GM23338 (cell line): Measurements from ENCODE around the gene SMIM44. TPM values are rescaled to one million over a fixed set of nuclear protein-coding genes. Genes with fewer than 3 reads are reported as not detected.

Experiments used
- ATAC-seq: fragments of 200-7000 bp; cut with Tn5 transposase; 3 replicates; pipeline ENCODE4 v1.9.1; 2020
- DNase-seq: peaks from one replicate; pipeline ENCODE4 v3.0.0-alpha.2; 2015; ENCODE audit warnings: low spot score
- H2AFZ ChIP-seq: fragments of 200-600 bp; sonication (generic); 2 replicates; pipeline ENCODE4 v1.8.0; 2016; ENCODE audit warnings: antibody characterized with exemption, mild to moderate bottlenecking, moderate library complexity
- H3F3A ChIP-seq: fragments of 200-600 bp; sonication (generic); replicated peaks from 2 replicates; pipeline ENCODE4 v1.8.0; 2017; ENCODE audit warnings: antibody characterized with exemption, mixed run types, low read depth
- H3K27ac ChIP-seq: fragments of 200-600 bp; sonication (generic); 2 replicates; pipeline ENCODE4 v1.6.1; 2016; ENCODE audit warnings: low read depth
- H3K27me3 ChIP-seq: fragments of 200-600 bp; sonication (generic); 2 replicates; pipeline ENCODE4 v1.8.0; 2016; ENCODE audit warnings: mild to moderate bottlenecking, mixed run types, moderate library complexity; ENCODE audit not compliant: insufficient read depth
- H3K36me3 ChIP-seq: fragments of 200-600 bp; sonication (generic); 2 replicates; pipeline ENCODE4 v1.8.0; 2016; ENCODE audit warnings: mild to moderate bottlenecking; ENCODE audit not compliant: insufficient read depth
- H3K4me1 ChIP-seq: fragments of 200-600 bp; sonication (generic); 2 replicates; pipeline ENCODE4 v1.8.0; 2016; ENCODE audit warnings: mild to moderate bottlenecking, moderate library complexity; ENCODE audit not compliant: insufficient read depth
- H3K4me2 ChIP-seq: fragments of 200-600 bp; sonication (generic); 2 replicates; pipeline ENCODE4 v1.7.1; 2017; ENCODE audit warnings: mixed run types
- H3K4me3 ChIP-seq: fragments of 200-600 bp; sonication (generic); 2 replicates; pipeline ENCODE4 v1.6.1; 2016; ENCODE audit warnings: mixed run types
- H3K79me2 ChIP-seq: fragments of 200-600 bp; sonication (generic); replicated peaks from 2 replicates; pipeline ENCODE4 v1.8.0; 2017; ENCODE audit warnings: mild to moderate bottlenecking; ENCODE audit not compliant: insufficient read depth
- H3K9me2 ChIP-seq: fragments of 200-600 bp; sonication (generic); 2 replicates; pipeline ENCODE4 v1.8.0; 2017; ENCODE audit not compliant: insufficient read depth
- H4K20me1 ChIP-seq: fragments of 200-600 bp; sonication (generic); replicated peaks from 2 replicates; pipeline ENCODE4 v1.8.0; 2017; ENCODE audit warnings: mild to moderate bottlenecking; ENCODE audit not compliant: insufficient read depth
- H3K27ac Mint-ChIP-seq: 2 replicates; pipeline ENCODE4 v1.8.0; 2020; ENCODE audit warnings: inconsistent platforms, mild to moderate bottlenecking, moderate library complexity, mixed read lengths
- H3K27me3 Mint-ChIP-seq: 3 replicates; pipeline ENCODE4 v1.8.0; 2022; ENCODE audit warnings: low read depth, mild to moderate bottlenecking, moderate library complexity, mixed read lengths, inconsistent platforms; ENCODE audit not compliant: insufficient read depth, poor library complexity
- H3K36me3 Mint-ChIP-seq: 3 replicates; pipeline ENCODE4 v1.8.0; 2021; ENCODE audit warnings: low read depth, mild to moderate bottlenecking, inconsistent platforms, moderate library complexity, mixed read lengths
- H3K4me1 Mint-ChIP-seq: 3 replicates; pipeline ENCODE4 v1.8.0; 2020; ENCODE audit warnings: mild to moderate bottlenecking, inconsistent platforms, mixed read lengths
- H3K4me3 Mint-ChIP-seq: 3 replicates; pipeline ENCODE4 v1.8.0; 2021; ENCODE audit warnings: moderate library complexity, mild to moderate bottlenecking, inconsistent platforms, mixed read lengths
- H3K9me3 Mint-ChIP-seq: 3 replicates; pipeline ENCODE4 v1.8.0; 2020; ENCODE audit warnings: moderate library complexity, mild to moderate bottlenecking, inconsistent platforms, mixed read lengths
- CREB1 ChIP-seq: fragments of 250-450 bp; sonication (Bioruptor Pico); IDR thresholded peaks from 2 replicates; pipeline ENCODE4 v1.5.0; 2020; ENCODE audit warnings: low read depth, mild to moderate bottlenecking, moderate library complexity
- CTCF ChIP-seq, 2 experiments: fragments of 200-600 bp in 1 of 2; sonication (generic) in 1 of 2; conservative IDR thresholded peaks; 2 replicates each; pipeline versions ENCODE4 v1.5.1 to v1.6.1; 2016 to 2017; ENCODE audit warnings: antibody characterized with exemption in 2 of 2, low read depth in 2 of 2, mild to moderate bottlenecking in 2 of 2, moderate library complexity in 1 of 2
- ETS1 ChIP-seq: IDR thresholded peaks from 2 replicates; pipeline ENCODE4 v1.6.1; 2016; ENCODE audit warnings: antibody characterized with exemption
- EZH2 ChIP-seq: fragments of 200-600 bp; sonication (generic); IDR thresholded peaks from one replicate; pipeline ENCODE4 v1.8.0; 2017; ENCODE audit warnings: antibody characterized with exemption, mild to moderate bottlenecking, low read depth; ENCODE audit not compliant: unreplicated experiment
- EZH2phosphoT487 ChIP-seq: fragments of 200-600 bp; sonication (generic); IDR thresholded peaks from one replicate; pipeline ENCODE4 v1.8.1; 2018; ENCODE audit warnings: antibody characterized with exemption; ENCODE audit not compliant: unreplicated experiment
- JUNB ChIP-seq: IDR thresholded peaks from one replicate; pipeline ENCODE4 v1.6.1; 2016; ENCODE audit warnings: antibody characterized with exemption; ENCODE audit not compliant: unreplicated experiment
- NANOG ChIP-seq: IDR thresholded peaks from 2 replicates; pipeline ENCODE4 v1.6.1; 2016; ENCODE audit warnings: antibody characterized with exemption, borderline replicate concordance
- POLR2AphosphoS5 ChIP-seq: IDR thresholded peaks from 2 replicates; pipeline ENCODE4 v1.6.1; 2016; ENCODE audit warnings: antibody characterized with exemption, low read depth
- REST ChIP-seq: IDR thresholded peaks from one replicate; pipeline ENCODE4 v1.6.1; 2018; ENCODE audit warnings: antibody characterized with exemption; ENCODE audit not compliant: unreplicated experiment
- STAT1 ChIP-seq: IDR thresholded peaks from one replicate; pipeline ENCODE4 v1.6.1; 2016; ENCODE audit warnings: antibody characterized with exemption; ENCODE audit not compliant: unreplicated experiment
- ZNF114 ChIP-seq: fragments of 250-450 bp; sonication (Bioruptor Pico); IDR thresholded peaks from 2 replicates; pipeline ENCODE4 v1.5.0; 2020; ENCODE audit warnings: mild to moderate bottlenecking, moderate library complexity
- ZNF331 ChIP-seq: fragments of 250-450 bp; sonication (Bioruptor Pico); IDR thresholded peaks from 2 replicates; pipeline ENCODE4 v1.5.0; 2020; ENCODE audit warnings: low read depth, mild to moderate bottlenecking, moderate library complexity
- polyA plus RNA-seq: library from polyadenylated mRNA; unstranded; fragments of >200 nt; fragmentation: Nextera tagmentation; extraction: Ambion mirVana; gene quantifications from 2 replicates; pipeline ENCODE4 v1.2.1, GENCODE V29; 2016
- total RNA-seq: library from RNA; depleted of rRNA; stranded (reverse); fragments of >200 nt; shearing (Covaris generic); gene quantifications from 2 replicates; pipeline ENCODE4 v1.2.3, GENCODE V29; 2014
- TF ChIP-seq, protein P1 (sequence below): fragments of 250-450 bp; sonication (Bioruptor Pico); IDR thresholded peaks from 2 replicates; pipeline ENCODE4 v1.5.0; 2020; ENCODE audit warnings: mild to moderate bottlenecking, moderate library complexity

Gene SMIM44
- total and polyA plus RNA-seq, 2 experiments from 2014 or later = not detected

DNA sequence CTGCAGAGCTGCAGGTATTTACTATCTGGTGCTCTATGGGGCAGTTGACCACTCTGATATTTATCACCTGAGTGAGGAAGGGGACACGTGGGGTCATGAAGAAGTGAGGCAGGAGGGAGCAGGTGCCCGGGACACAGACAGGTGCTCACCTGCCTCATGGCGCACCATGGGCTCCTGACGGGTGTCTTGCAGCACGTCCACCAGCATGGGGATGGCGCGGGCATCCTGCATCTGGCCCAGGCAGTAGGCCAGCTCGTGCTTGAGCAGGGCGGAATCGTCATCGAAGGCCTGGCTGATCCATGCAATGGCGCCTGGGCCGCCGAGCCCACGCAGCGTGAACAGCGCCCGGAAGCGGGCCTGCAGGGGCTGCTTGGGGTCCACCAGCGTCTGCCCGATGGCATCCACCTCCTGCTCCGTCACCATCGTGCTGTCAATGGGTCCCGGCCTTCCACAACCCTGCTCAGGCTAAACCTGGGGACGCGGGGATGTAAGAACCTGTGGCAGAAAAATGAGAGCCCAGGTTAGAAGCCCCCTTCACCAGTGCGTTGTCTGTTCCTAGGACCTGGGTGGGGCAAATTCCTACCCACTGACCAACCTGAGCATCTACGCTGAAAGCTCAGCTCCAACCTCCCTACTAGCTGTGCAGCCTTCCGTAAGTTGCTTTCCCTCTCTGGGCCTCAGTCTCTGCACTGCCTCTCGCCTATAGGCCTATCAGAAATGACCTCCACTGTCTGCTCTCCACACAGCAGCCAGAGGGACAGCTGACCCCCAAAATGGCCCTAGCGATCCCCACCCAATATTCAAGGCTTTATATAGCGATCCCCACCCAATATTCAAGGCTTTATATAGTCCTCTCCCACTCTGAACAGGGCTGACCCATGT is 13.4 kb upstream of the SMIM44 start:
- H3K4me3 Mint-ChIP-seq = no peak overlapping the region

More for the DNA sequence above, 13.4 kb upstream of the SMIM44 start:
- Mint-ChIP-seq H3K4me1 (peaks cover 9% of the 10 kb centered on the region), H3K27me3 (peaks cover 12% of the 10 kb centered on the region), H3K9me3 (peaks cover 4% of the 10 kb centered on the region; the same call in 1 of the 3 replicates), H3K27ac (no peak overlapping the region), H3K36me3 (peaks cover 51% of the 10 kb centered on the region)
- no peak overlapping the region for H3K4me3 ChIP-seq
- ATAC-seq = no peak
- H3K27ac ChIP-seq = no peak overlapping the region
- H3K36me3 ChIP-seq = peaks cover 5% of the 10 kb centered on the region; the same call in 1 of the 2 replicates
- H3K9me2 ChIP-seq = no peaks in the 10 kb centered on the region
- H4K20me1 ChIP-seq = peaks cover 5% of the 10 kb centered on the region; the same call in 1 of the 2 replicates
- H2AFZ ChIP-seq = no peak overlapping the region
- 0 out of 2 replicates have a peak, but pooled peaks cover 7% of the 10 kb centered on the region for H3F3A ChIP-seq
- H3K4me1 ChIP-seq = peaks cover 9% of the 10 kb centered on the region; the same call in 1 of the 2 replicates
- H3K27me3 ChIP-seq = no peaks in the 10 kb centered on the region
- no peak overlapping the region for H3K4me2 ChIP-seq
- no peak for DNase-seq
- peaks cover 27% of the 10 kb centered on the region for H3K79me2 ChIP-seq
- TF ChIP-seq ZNF114 (CRISPR knock-in tag) (no peak), EZH2phosphoT487 (no peak), EZH2 (no peak), JUNB (no peak), NANOG (no peak), STAT1 (no peak), ZNF331 (CRISPR knock-in tag) (no peak), ETS1 (no peak), CREB1 (no peak), CTCF (conservative IDR thresholded peaks at IDR 0.05; ENCODE audit: low read depth in 2 of 2) (no peak), POLR2AphosphoS5 (no peak), REST (no peak)
- TF ChIP-seq, protein P1, sequence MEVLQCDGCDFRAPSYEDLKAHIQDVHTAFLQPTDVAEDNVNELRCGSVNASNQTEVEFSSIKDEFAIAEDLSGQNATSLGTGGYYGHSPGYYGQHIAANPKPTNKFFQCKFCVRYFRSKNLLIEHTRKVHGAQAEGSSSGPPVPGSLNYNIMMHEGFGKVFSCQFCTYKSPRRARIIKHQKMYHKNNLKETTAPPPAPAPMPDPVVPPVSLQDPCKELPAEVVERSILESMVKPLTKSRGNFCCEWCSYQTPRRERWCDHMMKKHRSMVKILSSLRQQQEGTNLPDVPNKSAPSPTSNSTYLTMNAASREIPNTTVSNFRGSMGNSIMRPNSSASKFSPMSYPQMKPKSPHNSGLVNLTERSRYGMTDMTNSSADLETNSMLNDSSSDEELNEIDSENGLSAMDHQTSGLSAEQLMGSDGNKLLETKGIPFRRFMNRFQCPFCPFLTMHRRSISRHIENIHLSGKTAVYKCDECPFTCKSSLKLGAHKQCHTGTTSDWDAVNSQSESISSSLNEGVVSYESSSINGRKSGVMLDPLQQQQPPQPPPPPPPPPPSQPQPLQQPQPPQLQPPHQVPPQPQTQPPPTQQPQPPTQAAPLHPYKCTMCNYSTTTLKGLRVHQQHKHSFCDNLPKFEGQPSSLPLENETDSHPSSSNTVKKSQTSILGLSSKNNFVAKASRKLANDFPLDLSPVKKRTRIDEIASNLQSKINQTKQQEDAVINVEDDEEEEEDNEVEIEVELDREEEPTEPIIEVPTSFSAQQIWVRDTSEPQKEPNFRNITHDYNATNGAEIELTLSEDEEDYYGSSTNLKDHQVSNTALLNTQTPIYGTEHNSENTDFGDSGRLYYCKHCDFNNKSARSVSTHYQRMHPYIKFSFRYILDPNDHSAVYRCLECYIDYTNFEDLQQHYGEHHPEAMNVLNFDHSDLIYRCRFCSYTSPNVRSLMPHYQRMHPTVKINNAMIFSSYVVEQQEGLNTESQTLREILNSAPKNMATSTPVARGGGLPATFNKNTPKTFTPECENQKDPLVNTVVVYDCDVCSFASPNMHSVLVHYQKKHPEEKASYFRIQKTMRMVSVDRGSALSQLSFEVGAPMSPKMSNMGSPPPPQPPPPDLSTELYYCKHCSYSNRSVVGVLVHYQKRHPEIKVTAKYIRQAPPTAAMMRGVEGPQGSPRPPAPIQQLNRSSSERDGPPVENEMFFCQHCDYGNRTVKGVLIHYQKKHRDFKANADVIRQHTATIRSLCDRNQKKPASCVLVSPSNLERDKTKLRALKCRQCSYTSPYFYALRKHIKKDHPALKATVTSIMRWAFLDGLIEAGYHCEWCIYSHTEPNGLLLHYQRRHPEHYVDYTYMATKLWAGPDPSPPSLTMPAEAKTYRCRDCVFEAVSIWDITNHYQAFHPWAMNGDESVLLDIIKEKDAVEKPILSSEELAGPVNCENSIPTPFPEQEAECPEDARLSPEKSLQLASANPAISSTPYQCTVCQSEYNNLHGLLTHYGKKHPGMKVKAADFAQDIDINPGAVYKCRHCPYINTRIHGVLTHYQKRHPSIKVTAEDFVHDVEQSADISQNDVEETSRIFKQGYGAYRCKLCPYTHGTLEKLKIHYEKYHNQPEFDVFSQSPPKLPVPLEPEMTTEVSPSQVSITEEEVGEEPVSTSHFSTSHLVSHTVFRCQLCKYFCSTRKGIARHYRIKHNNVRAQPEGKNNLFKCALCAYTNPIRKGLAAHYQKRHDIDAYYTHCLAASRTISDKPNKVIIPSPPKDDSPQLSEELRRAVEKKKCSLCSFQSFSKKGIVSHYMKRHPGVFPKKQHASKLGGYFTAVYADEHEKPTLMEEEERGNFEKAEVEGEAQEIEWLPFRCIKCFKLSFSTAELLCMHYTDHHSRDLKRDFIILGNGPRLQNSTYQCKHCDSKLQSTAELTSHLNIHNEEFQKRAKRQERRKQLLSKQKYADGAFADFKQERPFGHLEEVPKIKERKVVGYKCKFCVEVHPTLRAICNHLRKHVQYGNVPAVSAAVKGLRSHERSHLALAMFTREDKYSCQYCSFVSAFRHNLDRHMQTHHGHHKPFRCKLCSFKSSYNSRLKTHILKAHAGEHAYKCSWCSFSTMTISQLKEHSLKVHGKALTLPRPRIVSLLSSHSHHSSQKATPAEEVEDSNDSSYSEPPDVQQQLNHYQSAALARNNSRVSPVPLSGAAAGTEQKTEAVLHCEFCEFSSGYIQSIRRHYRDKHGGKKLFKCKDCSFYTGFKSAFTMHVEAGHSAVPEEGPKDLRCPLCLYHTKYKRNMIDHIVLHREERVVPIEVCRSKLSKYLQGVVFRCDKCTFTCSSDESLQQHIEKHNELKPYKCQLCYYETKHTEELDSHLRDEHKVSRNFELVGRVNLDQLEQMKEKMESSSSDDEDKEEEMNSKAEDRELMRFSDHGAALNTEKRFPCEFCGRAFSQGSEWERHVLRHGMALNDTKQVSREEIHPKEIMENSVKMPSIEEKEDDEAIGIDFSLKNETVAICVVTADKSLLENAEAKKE = no peak
